MM.1S (cell line): ENCODE results near the gene GLCE.

ENCODE experiments used
- DNase-seq: peaks from one replicate; pipeline ENCODE4 v3.0.0-alpha.2; 2015
- H2AFZ ChIP-seq: fragments of 300-600 bp; sonication (generic); 2 replicates; pipeline ENCODE4 v1.6.0; 2016; ENCODE audit warnings: antibody characterized with exemption, low read length
- H3F3A ChIP-seq: fragments of 300-600 bp; sonication (generic); 2 replicates; pipeline ENCODE4 v1.6.1; 2016; ENCODE audit warnings: mild to moderate bottlenecking, antibody characterized with exemption, low read length, moderate library complexity, mixed read lengths; ENCODE audit not compliant: insufficient read depth
- H3K27ac ChIP-seq: fragments of 300-600 bp; sonication (generic); 2 replicates; pipeline ENCODE4 v1.5.1; 2016; ENCODE audit warnings: mild to moderate bottlenecking, low read length
- H3K27me3 ChIP-seq: fragments of 300-600 bp; sonication (generic); replicated peaks from 2 replicates; pipeline ENCODE4 v1.6.0; 2016; ENCODE audit warnings: low read length; ENCODE audit not compliant: insufficient read depth
- H3K36me3 ChIP-seq: fragments of 300-600 bp; sonication (generic); replicated peaks from 2 replicates; pipeline ENCODE4 v1.6.1; 2016; ENCODE audit warnings: mild to moderate bottlenecking, low read length, mixed read lengths; ENCODE audit not compliant: insufficient read depth
- H3K4me1 ChIP-seq: fragments of 300-600 bp; sonication (generic); 2 replicates; pipeline ENCODE4 v1.6.1; 2016; ENCODE audit warnings: low read length, mixed read lengths
- H3K4me2 ChIP-seq: fragments of 300-600 bp; sonication (generic); 2 replicates; pipeline ENCODE4 v1.6.0; 2016; ENCODE audit warnings: low read depth, low read length
- H3K4me3 ChIP-seq: fragments of 300-600 bp; sonication (generic); 2 replicates; pipeline ENCODE4 v1.5.1; 2016; ENCODE audit warnings: low read length, mixed read lengths
- H3K79me2 ChIP-seq: fragments of 300-600 bp; sonication (generic); 2 replicates; pipeline ENCODE4 v1.6.1; 2016; ENCODE audit warnings: mixed run types, low read length, mixed read lengths
- H3K9ac ChIP-seq: fragments of 300-600 bp; sonication (generic); 2 replicates; pipeline ENCODE4 v1.6.1; 2016; ENCODE audit warnings: low read length, mixed read lengths
- H3K9me2 ChIP-seq: fragments of 300-600 bp; sonication (generic); replicated peaks from 2 replicates; pipeline ENCODE4 v1.6.1; 2016; ENCODE audit warnings: mild to moderate bottlenecking, low read length, mixed read lengths; ENCODE audit not compliant: insufficient read depth
- H3K9me3 ChIP-seq: fragments of 300-600 bp; sonication (generic); replicated peaks from 2 replicates; pipeline ENCODE4 v1.6.1; 2016; ENCODE audit warnings: mild to moderate bottlenecking, low read length, mixed read lengths; ENCODE audit not compliant: insufficient read depth
- H4K20me1 ChIP-seq: fragments of 300-600 bp; sonication (generic); 2 replicates; pipeline ENCODE4 v1.6.1; 2016; ENCODE audit warnings: mild to moderate bottlenecking, low read length, moderate library complexity, mixed read lengths; ENCODE audit not compliant: insufficient read depth
- CTCF ChIP-seq: fragments of 300-600 bp; sonication (generic); IDR thresholded peaks from 2 replicates; pipeline ENCODE4 v1.5.1; 2016; ENCODE audit warnings: antibody characterized with exemption, low read length, mixed read lengths
- EZH2 ChIP-seq: fragments of 300-600 bp; sonication (generic); optimal IDR thresholded peaks from 2 replicates; pipeline ENCODE3; 2017; ENCODE audit warnings: low read depth, mild to moderate bottlenecking, antibody characterized with exemption, low read length, mixed read lengths
- EZH2phosphoT487 ChIP-seq: fragments of 300-600 bp; sonication (generic); IDR thresholded peaks from 2 replicates; pipeline ENCODE4 v1.6.1; 2018; ENCODE audit warnings: antibody characterized with exemption, low read length

GLCE gene

GRCh38 chr15:69119683-69120395 lies 40.6 kb upstream of the GLCE start:
- H4K20me1 ChIP-seq, result no peaks in the 10 kb centered on the region
- no peak overlapping the region for H3K9ac ChIP-seq
- TF ChIP-seq EZH2 (no peak), EZH2phosphoT487 (no peak), CTCF (no peak)
- no peak overlapping the region for H3K27ac ChIP-seq
- H2AFZ ChIP-seq, result no peak overlapping the region
- H3K27me3 ChIP-seq, result no peaks in the 10 kb centered on the region
- DNase-seq, result no peak
- H3K4me3 ChIP-seq, result no peak overlapping the region
- no peaks in the 10 kb centered on the region for H3K9me3 ChIP-seq
- no peaks in the 10 kb centered on the region for H3K36me3 ChIP-seq
- no peaks in the 10 kb centered on the region for H3K4me1 ChIP-seq
- H3F3A ChIP-seq, result no peaks in the 10 kb centered on the region
- H3K4me2 ChIP-seq, result no peak overlapping the region
- H3K79me2 ChIP-seq, result no peaks in the 10 kb centered on the region
- no peaks in the 10 kb centered on the region for H3K9me2 ChIP-seq

GRCh38 chr15:69120732-69121131 lies 39.7 kb upstream of the GLCE start:
- no peaks in the 10 kb centered on the region for H3K9me3 ChIP-seq
- H2AFZ ChIP-seq, result no peak overlapping the region
- no peak for TF ChIP-seq EZH2phosphoT487
- no peak for TF ChIP-seq CTCF
- TF ChIP-seq EZH2, result no peak
- no peaks in the 10 kb centered on the region for H3K79me2 ChIP-seq
- no peak for DNase-seq
- no peak overlapping the region for H3K4me3 ChIP-seq
- H3K36me3 ChIP-seq, result no peaks in the 10 kb centered on the region
- no peaks in the 10 kb centered on the region for H3K27me3 ChIP-seq
- H4K20me1 ChIP-seq, result no peaks in the 10 kb centered on the region
- H3K9ac ChIP-seq, result no peak overlapping the region
- no peaks in the 10 kb centered on the region for H3F3A ChIP-seq
- no peak overlapping the region for H3K4me2 ChIP-seq
- no peaks in the 10 kb centered on the region for H3K9me2 ChIP-seq
- H3K4me1 ChIP-seq, result no peaks in the 10 kb centered on the region
- no peak overlapping the region for H3K27ac ChIP-seq

- no peak for DNase-seq
- Histone ChIP-seq H3K9ac (no peak overlapping the region), H3K79me2 (no peaks in the 10 kb centered on the region), H2AFZ (no peak overlapping the region), H3K36me3 (no peaks in the 10 kb centered on the region), H3K27ac (no peak overlapping the region), H3K9me2 (no peaks in the 10 kb centered on the region), H4K20me1 (no peaks in the 10 kb centered on the region), H3K4me3 (no peak overlapping the region), H3K4me2 (no peak overlapping the region), H3K27me3 (no peaks in the 10 kb centered on the region), H3K9me3 (no peaks in the 10 kb centered on the region), H3F3A (no peaks in the 10 kb centered on the region), H3K4me1 (no peaks in the 10 kb centered on the region)
- no peak for TF ChIP-seq EZH2phosphoT487
- no peak for TF ChIP-seq CTCF
- TF ChIP-seq EZH2, result no peak
Observed at GRCh38 chr15:69121198-69121828, 39.1 kb upstream of the GLCE start.
